Measurements from ENCODE around the gene PPP1R9A.

Gene PPP1R9A

DNA sequence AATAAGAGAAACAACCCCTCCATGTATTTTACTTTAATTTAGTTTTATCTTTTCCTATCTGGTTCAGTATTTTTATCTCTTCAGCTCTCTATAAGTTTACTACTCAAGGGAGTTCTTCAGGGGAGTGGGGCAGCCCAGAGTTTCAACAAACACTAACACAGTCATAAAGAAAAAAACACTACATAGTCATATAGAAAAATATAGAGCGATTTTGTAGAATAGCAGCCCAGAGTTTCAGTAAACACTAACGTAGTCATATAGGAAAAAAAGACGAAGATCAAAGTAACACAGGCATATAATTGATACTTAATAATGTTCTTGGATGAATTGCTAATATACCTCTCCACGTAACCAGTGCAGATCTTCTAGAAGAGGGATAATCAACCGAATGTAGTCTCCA is 362.2 kb downstream of the PPP1R9A start:
- no peak for DNase-seq

DNA sequence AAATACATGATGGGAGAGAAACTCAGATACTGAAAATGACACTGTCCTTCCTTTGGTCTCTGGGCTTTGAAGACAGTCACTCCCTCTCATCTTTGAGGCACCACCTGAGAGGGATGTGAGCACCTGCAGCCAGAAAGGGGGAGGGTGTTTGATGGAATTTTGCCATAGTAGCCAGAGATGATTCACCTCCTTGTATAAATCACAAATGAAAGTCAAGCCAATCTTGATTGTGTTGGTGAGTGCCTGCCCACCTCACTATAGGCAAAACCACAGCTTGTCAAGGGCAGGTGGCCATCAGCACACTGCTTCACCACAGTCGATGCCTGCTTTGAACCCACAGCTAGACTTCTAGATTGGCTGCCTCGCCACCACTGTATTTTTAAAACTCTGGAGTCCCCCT is 368.7 kb downstream of the PPP1R9A start:
- no peak for DNase-seq

GRCh38 chr7:95279417-95279816 is 372.0 kb downstream of the PPP1R9A start:
- no peak for DNase-seq

DNA sequence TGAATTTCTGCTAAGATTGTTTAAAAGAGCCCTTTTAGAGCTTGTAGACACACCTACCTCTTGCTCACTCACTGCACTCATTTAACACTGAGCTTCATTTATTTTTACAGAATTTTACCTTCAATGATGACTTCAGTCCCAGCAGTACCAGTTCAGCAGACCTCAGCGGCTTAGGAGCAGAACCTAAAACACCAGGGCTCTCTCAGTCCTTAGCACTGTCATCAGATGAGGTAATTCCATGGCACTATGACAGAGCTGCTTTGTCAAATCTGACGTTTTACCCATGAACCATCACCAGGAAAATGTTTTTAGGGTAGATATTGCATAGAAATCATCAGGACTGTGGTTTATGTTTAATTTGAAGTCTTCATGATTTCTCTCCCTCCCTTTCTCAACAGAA is 378.7 kb downstream of the PPP1R9A start:
- no peak for DNase-seq

- no peak for DNase-seq
Measured at GRCh38 chr7:95290166-95290830, 382.9 kb downstream of the PPP1R9A start.

DNA sequence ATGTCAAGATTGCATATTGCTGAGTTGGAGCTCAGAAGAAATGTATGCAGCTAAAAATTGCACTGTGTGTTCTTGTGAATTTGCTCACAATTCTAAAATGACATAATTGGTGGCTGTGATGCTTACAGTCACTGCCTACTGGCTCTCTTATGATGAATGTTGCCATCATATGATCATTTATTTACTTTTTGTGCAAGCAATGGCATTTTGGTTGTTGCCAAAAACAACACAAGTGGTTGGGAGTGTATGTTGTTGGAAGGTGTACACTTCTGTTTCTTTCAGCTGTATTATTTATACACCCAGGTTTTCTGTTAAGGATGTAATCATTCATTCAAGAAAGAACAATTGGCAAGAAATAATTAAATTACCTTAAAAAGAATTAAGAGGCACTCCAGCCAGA is 388.0 kb downstream of the PPP1R9A start:
- no peak for DNase-seq

- no peak for DNase-seq
Measured at GRCh38 chr7:95296456-95296855, 389.1 kb downstream of the PPP1R9A start.

DNA sequence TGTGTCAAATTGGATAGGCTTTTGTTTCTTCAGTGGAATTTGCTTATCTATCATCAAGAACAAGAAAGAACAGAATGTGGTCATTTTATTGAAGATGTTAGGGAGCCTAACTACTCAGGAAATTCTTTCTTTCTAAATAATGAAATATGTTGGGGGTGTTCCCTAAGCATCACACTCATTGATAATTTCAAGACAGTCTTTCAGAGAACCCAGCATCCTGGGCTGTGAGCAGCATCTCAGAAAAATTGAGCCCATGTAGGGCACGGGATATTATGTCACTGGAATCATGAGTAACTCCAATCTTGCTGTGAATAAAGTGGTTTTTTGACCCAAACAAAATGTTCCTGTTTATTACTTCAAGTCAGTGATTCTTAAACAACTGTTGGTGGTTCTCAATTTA is 389.6 kb downstream of the PPP1R9A start:
- no peak for DNase-seq

DNA sequence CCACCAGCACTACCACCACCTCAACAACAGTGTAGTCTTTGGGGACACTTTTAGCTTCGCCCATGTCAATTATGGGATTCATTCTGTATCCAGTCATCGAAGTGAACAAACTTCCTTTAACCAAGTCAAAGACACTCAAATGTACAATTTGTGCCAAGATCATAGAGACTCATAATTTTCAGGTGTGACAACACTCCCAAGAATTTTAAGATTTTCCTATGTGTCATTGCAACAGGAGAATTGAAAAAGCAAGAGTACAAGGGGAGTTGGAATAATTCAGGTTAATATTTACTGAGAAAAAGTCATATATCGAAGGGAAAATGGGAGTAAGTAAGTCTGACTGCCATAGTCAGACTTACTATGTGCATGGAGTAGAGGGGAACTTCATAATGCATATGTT is 390.7 kb downstream of the PPP1R9A start:
- no peak for DNase-seq

DNA sequence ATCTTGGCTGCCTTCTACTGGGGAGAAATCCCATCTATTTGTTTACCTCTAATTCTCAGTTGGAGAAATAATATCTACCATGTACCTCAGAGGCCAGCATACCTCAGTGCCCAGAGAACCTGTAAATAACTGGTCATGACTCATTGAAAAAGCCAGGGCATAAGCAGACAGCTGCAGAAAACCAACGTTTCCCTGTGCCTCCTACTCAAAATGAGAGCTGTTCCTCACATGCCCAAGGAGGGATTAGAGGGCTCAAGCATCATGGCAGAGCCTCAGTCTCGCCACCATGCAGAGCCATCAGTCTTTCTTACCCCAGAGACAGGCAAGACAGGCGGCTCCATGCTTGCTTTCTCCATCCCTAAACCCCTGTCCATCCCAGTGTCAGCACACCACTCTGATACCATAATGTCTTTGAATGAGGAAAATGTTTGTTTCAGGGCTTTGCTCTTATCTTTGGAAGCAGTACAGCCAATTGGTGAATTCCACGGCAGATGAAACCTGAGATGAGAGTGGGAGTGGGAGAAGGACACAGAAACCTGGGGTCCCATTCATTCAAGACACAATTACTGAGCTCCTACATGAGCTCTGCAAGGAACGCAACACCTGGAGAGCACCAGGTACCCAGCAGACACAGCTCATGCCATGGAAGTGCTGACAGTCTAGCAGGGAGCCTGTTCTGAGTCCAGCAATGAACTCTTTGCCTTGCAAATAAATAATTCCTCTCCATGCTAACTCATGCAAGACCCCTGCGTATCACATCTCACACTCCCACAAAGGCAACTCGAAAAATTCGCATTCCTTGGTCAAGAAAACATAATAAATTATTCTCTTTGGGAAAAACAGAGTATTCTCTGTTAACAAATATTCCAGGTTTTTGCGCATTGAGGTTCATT is 395.9 kb downstream of the PPP1R9A start:
- no peak for DNase-seq

DNA sequence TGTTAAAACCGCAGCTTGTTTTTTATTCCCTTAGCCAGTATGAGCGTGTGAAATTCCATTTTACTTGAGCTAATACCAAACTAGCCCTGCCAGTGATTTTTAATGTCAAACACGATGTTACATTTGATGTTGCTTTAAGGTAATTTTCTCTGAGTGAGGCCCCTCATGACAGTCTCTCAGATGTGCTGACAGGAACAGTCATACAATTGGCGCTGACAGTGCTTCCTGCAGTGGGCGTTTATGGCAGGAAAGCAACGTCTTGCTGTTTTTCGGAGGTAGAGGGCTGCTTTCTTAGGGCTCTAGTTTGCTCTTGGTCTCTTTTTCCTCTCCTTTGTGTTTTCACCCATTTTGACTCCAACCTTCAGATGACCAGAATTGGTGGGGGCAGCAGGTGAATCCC is 397.6 kb downstream of the PPP1R9A start:
- DNase-seq: no peak

- DNase-seq: no peak
Measured at GRCh38 chr7:95309951-95310350, 402.6 kb downstream of the PPP1R9A start.

DNA sequence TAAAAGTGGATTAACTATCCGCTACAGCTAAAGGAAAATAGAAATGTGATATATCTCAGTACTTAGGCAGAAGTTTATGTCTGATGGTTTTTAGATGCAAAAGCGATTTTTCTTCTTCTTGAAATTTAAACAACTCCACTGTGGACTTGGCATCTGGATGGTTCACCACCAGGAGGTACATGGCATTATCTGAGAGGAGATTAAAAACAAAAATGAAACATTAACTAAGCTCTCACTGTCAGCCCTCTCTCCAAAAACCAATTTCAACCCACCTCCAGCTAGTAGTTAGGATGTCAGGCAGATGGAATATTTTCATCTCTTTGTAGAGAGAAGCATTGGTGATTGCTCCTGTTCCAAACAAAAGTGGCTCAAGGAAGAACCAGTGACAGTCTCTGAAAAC is 404.0 kb downstream of the PPP1R9A start:
- no peak for DNase-seq

DNA sequence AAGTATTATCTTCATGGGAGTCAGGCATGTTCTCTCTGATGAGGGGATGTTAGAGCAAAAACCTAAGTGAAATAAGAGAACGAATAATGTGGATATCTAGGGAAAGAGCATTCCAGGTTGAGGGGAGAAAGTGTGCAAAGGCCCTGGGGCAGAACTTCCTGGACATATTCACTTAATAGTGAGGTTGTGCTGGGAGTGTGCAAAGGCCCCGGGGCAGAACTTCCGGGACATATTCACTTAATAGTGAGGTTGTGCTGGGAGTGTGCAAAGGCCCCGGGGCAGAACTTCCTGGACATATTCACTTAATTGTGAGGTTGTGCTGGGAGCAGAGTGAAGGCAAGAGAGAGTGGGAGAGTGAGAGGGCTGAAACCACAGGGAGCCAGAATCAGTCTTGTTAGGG is 405.2 kb downstream of the PPP1R9A start:
- DNase-seq: no peak

DNA sequence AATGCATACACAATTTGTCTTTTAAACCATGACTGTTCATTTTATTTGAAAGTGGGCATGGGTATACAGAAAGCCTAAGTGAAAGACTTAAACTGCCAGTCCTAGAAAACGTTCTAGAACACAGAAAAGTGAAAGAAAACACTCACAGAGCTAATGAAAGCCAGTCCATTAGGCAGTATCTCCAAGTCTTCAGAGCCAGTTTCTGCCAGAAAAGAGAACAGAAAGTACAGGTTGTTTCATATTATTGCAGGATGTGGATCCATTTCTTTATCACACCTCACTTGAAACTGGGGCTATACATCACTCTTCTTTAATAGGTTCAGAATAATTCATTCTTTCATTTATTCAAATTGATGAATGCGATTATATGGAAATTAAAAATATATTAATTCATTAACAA is 409.2 kb downstream of the PPP1R9A start:
- no peak for DNase-seq

- DNase-seq: no peak
Measured at GRCh38 chr7:95317546-95317945, 410.2 kb downstream of the PPP1R9A start.

- no peak for DNase-seq
Measured at GRCh38 chr7:95317966-95318365, 410.6 kb downstream of the PPP1R9A start.

DNA sequence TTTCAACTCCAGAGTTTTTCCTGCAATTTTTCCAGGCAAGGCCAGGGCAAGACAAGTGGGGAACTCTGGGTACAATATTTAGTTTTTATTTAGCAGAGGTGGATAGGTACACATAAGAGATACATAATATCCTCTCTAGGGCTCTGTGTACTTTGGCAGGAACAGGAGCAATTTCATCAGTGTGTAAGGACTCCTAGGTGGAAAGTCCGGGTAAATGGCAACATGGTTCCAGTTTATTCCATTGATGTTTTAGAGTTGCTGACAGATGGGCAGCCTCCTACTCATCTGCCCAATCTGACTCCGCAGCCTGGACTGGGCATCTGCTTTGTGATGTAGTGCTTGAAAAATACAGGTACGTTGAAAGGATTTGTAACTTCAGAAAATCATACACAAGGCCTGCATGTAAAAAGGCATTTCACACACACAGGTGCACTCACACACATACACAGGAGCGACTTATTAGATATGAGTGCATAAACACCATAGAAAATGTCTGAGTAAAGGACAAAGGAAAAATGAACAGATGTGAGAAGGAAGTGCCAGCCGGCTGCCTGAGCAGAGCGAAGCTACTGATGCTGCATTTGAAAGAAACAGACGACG is 411.2 kb downstream of the PPP1R9A start:
- DNase-seq: no peak

GRCh38 chr7:95319570-95319969 is 412.2 kb downstream of the PPP1R9A start:
- DNase-seq: no peak

- DNase-seq: no peak
Measured at GRCh38 chr7:95320651-95321050, 413.3 kb downstream of the PPP1R9A start.

DNA sequence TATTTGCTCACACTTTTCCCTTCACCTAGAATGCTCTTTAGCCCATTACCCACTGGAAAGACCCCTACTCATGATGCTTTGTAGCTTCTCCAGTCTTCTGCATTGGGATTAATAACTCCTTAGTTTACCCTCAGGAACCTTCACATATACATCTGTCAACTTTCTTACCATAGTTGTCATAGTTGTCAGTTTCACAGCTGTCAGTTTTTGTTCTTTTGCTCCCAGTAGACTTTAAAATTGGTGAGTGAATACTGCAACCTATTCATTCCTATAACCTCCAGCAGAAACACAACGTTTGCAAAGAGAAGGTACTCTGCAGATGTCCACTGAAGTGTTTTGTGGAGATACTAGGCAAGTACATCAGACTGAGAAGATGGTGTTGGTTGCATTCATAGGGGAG is 414.3 kb downstream of the PPP1R9A start:
- DNase-seq: no peak

DNA sequence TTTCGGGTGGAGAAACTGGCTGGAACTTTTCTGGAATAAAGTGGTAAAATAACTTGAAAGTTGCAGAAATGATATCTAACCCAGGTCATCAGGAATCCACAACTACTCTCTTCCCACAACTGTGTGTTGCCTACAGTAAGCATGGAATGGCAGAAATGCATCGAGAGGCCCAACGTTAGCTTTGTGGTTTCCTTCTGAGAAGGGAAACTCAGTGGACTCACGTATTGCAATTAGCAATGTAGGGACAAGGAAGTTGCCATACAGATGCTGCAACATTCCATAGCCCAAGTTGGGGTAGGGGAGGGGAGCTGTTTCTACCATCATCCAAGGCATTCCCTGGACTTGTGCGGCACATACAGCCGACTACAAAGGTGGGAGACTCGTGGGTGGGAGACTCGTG is 415.0 kb downstream of the PPP1R9A start:
- no peak for DNase-seq

- no peak for DNase-seq
Measured at GRCh38 chr7:95322854-95323253, 415.5 kb downstream of the PPP1R9A start.

All from activated CD4-positive, alpha-beta T cell treated with anti-CD3 and anti-CD28 coated beads, Interleukin-2, amount 50 U/mL, for 48 hours (primary cell).